HG02798 (cell line): Measurements from ENCODE around the gene INSYN2A.

Source experiments
- ATAC-seq: cut with Tn5 transposase; IDR thresholded peaks from one replicate; pipeline ENCODE4 v1.9.1; 2021; ENCODE audit warnings: mild to moderate bottlenecking; ENCODE audit not compliant: unreplicated experiment, poor library complexity

Gene INSYN2A

GRCh38 chr10:127196282-127197153 lies at the start of gene INSYN2A:
Gene INSYN2A, minus strand, starts transcription at chr10:127196591. Its CDS starts 20,196 bp downstream, at chr10:127176395.
- no peak for ATAC-seq

- ATAC-seq, result no peak
Measured at GRCh38 chr10:127245456-127245855, 49.1 kb upstream of the INSYN2A start.

- no peak for ATAC-seq
Measured at GRCh38 chr10:127243490-127244272, 47.3 kb upstream of the INSYN2A start.

GRCh38 chr10:127242914-127243313 lies 46.5 kb upstream of the INSYN2A start:
- no peak for ATAC-seq

- ATAC-seq, result no peak
Measured at GRCh38 chr10:127236266-127236665, 39.9 kb upstream of the INSYN2A start.

- ATAC-seq, result no peak
Measured at GRCh38 chr10:127234306-127234800, 38.0 kb upstream of the INSYN2A start.

GRCh38 chr10:127228195-127228787 lies 31.9 kb upstream of the INSYN2A start:
- no peak for ATAC-seq

- ATAC-seq, result no peak
Measured at GRCh38 chr10:127227663-127228062, 31.3 kb upstream of the INSYN2A start.

GRCh38 chr10:127227027-127227426 lies 30.6 kb upstream of the INSYN2A start:
- ATAC-seq, result no peak

- no peak for ATAC-seq
Measured at GRCh38 chr10:127221281-127221680, 24.9 kb upstream of the INSYN2A start.

GRCh38 chr10:127218658-127219057 lies 22.3 kb upstream of the INSYN2A start:
- ATAC-seq, result no peak

- ATAC-seq, result no peak
Measured at GRCh38 chr10:127216786-127217185, 20.4 kb upstream of the INSYN2A start.

- ATAC-seq, result no peak
Measured at GRCh38 chr10:127216274-127216673, 19.9 kb upstream of the INSYN2A start.

- no peak for ATAC-seq
Measured at GRCh38 chr10:127215866-127216265, 19.5 kb upstream of the INSYN2A start.

GRCh38 chr10:127210936-127211466 lies 14.6 kb upstream of the INSYN2A start:
- ATAC-seq, result peak; percentile 39

- no peak for ATAC-seq
Measured at GRCh38 chr10:127207081-127207480, 10.7 kb upstream of the INSYN2A start.

- ATAC-seq, result no peak
Measured at GRCh38 chr10:127203067-127203466, 6.7 kb upstream of the INSYN2A start.

- no peak for ATAC-seq
Measured at GRCh38 chr10:127200646-127201045, 4.3 kb upstream of the INSYN2A start.

- no peak for ATAC-seq
Measured at GRCh38 chr10:127198721-127199120, 2.3 kb upstream of the INSYN2A start.

GRCh38 chr10:127198307-127198706 lies 1.9 kb upstream of the INSYN2A start:
- no peak for ATAC-seq

- ATAC-seq, result no peak
Measured at GRCh38 chr10:127197154-127197432, 702 bp upstream of the INSYN2A start.
